ENCODE results near the gene SBNO2.

Gene SBNO2

DNA sequence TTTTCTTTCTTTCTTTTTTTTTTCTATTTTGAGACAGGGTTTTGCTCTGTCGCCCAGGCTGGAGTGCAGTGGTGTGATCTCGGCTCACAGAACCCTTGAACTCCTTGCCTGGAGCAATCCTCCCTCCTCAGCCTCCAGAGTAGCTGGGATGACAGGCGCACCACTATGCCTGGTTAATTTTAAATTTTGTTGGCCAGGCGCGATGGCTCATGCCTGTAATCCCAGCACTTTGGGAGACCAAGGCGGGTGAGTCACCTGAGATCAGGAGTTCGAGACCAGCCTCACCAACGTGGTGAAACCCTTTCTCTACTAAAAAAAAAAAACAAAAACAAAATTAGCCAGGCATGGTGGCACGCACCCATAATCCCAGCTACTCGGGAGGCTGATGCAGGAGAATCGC is 8.7 kb upstream of the SBNO2 start:
- Histone ChIP-seq H3K4me1 (ENCODE audit: insufficient read depth, low read length, severe bottlenecking) (no peaks in the 10 kb centered on the region), H3K9ac (ENCODE audit: low read length) (no peak overlapping the region), H3K4me2 (ENCODE audit: low read length) (no peak overlapping the region), H4K20me1 (ENCODE audit: insufficient read depth, low read length) (no peaks in the 10 kb centered on the region), H3K4me3 (ENCODE audit: low read depth, low read length, poor library complexity, severe bottlenecking) (no peak overlapping the region), H2AFZ (ENCODE audit: low read length) (no peak overlapping the region), H3K27ac (ENCODE audit: low read depth, low read length, poor library complexity, severe bottlenecking) (no peak overlapping the region), H3K27me3 (ENCODE audit: insufficient read depth, low read length) (peaks cover 18% of the 10 kb centered on the region; the same call in 1 of the 2 replicates), H3F3A (ENCODE audit: insufficient read depth, low read length) (no peaks in the 10 kb centered on the region), H3K9me3 (ENCODE audit: low read length) (no peaks in the 10 kb centered on the region), H3K36me3 (ENCODE audit: insufficient read depth, low read length) (no peaks in the 10 kb centered on the region; the same call in 1 of the 2 replicates), H3K79me2 (ENCODE audit: insufficient read depth, low read length) (no peaks in the 10 kb centered on the region), H3K9me2 (ENCODE audit: low read depth, low read length) (no peaks in the 10 kb centered on the region)
- TF ChIP-seq, protein P1, sequence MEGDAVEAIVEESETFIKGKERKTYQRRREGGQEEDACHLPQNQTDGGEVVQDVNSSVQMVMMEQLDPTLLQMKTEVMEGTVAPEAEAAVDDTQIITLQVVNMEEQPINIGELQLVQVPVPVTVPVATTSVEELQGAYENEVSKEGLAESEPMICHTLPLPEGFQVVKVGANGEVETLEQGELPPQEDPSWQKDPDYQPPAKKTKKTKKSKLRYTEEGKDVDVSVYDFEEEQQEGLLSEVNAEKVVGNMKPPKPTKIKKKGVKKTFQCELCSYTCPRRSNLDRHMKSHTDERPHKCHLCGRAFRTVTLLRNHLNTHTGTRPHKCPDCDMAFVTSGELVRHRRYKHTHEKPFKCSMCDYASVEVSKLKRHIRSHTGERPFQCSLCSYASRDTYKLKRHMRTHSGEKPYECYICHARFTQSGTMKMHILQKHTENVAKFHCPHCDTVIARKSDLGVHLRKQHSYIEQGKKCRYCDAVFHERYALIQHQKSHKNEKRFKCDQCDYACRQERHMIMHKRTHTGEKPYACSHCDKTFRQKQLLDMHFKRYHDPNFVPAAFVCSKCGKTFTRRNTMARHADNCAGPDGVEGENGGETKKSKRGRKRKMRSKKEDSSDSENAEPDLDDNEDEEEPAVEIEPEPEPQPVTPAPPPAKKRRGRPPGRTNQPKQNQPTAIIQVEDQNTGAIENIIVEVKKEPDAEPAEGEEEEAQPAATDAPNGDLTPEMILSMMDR (IDR thresholded peaks at IDR 0.05; ENCODE audit: low read length) = no peak
- TF ChIP-seq EZH2 (IDR thresholded peaks at IDR 0.05; ENCODE audit: borderline replicate concordance, low read length) = no peak

DNA sequence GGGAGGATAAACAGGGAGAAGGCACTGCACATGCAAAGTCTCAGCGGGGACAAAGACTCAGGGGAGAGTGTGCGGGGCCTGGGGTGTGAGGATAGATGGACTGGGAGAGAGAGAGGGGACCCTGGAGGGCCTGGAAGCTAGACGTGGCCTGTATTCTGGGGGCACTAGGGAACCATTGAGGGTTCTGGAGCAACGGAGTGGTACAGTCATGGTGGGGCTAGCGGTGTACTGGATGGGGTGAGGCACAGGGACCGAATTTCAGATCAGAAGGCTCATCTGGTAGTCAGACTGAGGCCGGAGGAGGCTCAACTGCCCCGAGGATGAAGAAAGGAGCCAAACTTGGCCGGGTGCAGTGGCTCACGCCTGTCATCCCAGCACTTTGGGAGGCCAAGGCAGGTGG is 8.0 kb upstream of the SBNO2 start:
- Histone ChIP-seq H3F3A (ENCODE audit: insufficient read depth, low read length) (no peaks in the 10 kb centered on the region), H3K9me2 (ENCODE audit: low read depth, low read length) (no peaks in the 10 kb centered on the region), H3K27me3 (ENCODE audit: insufficient read depth, low read length) (peaks cover 18% of the 10 kb centered on the region; the same call in 1 of the 2 replicates), H3K4me1 (ENCODE audit: insufficient read depth, low read length, severe bottlenecking) (no peaks in the 10 kb centered on the region), H3K27ac (ENCODE audit: low read depth, low read length, poor library complexity, severe bottlenecking) (no peak overlapping the region), H3K4me3 (ENCODE audit: low read depth, low read length, poor library complexity, severe bottlenecking) (no peak overlapping the region), H3K79me2 (ENCODE audit: insufficient read depth, low read length) (no peaks in the 10 kb centered on the region), H2AFZ (ENCODE audit: low read length) (no peak overlapping the region), H3K4me2 (ENCODE audit: low read length) (no peak overlapping the region), H3K9me3 (ENCODE audit: low read length) (no peaks in the 10 kb centered on the region), H3K9ac (ENCODE audit: low read length) (no peak overlapping the region), H3K36me3 (ENCODE audit: insufficient read depth, low read length) (no peaks in the 10 kb centered on the region; the same call in 1 of the 2 replicates), H4K20me1 (ENCODE audit: insufficient read depth, low read length) (no peaks in the 10 kb centered on the region)
- no peak for TF ChIP-seq EZH2 (IDR thresholded peaks at IDR 0.05; ENCODE audit: borderline replicate concordance, low read length)
- TF ChIP-seq, protein P1 (IDR thresholded peaks at IDR 0.05; ENCODE audit: low read length) = no peak

DNA sequence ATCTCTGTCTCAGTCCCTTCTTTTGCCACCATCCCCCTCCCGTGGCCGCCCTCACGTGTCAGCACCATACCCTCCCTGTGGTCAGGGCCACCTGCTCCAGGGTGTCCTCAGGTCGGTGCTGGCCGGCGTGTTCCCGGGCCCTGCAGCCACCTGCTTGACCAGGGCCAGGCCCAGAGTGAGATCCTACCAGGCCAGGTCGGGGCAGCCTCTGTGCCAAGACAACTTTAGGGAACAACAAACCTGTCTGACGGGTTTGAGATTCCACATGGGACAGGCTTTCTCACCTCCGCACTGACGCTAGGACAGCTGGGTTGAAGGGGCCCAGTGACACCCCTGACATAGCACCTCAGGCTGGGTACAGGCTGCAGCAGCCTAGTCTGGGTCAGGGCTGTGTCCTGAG is 7.5 kb upstream of the SBNO2 start:
- no peak overlapping the region for H2AFZ ChIP-seq (ENCODE audit: low read length)
- no peak overlapping the region for H3K27ac ChIP-seq (ENCODE audit: low read depth, low read length, poor library complexity, severe bottlenecking)
- H4K20me1 ChIP-seq (ENCODE audit: insufficient read depth, low read length) = no peaks in the 10 kb centered on the region
- TF ChIP-seq, protein P1 (IDR thresholded peaks at IDR 0.05; ENCODE audit: low read length) = no peak
- no peak for TF ChIP-seq EZH2 (IDR thresholded peaks at IDR 0.05; ENCODE audit: borderline replicate concordance, low read length)
- no peaks in the 10 kb centered on the region for H3K79me2 ChIP-seq (ENCODE audit: insufficient read depth, low read length)
- peaks cover 18% of the 10 kb centered on the region; the same call in 1 of the 2 replicates for H3K27me3 ChIP-seq (ENCODE audit: insufficient read depth, low read length)
- H3K9me3 ChIP-seq (ENCODE audit: low read length) = no peaks in the 10 kb centered on the region
- H3K9ac ChIP-seq (ENCODE audit: low read length) = no peak overlapping the region
- no peak overlapping the region for H3K4me3 ChIP-seq (ENCODE audit: low read depth, low read length, poor library complexity, severe bottlenecking)
- H3K9me2 ChIP-seq (ENCODE audit: low read depth, low read length) = no peaks in the 10 kb centered on the region
- no peaks in the 10 kb centered on the region for H3K4me1 ChIP-seq (ENCODE audit: insufficient read depth, low read length, severe bottlenecking)
- no peaks in the 10 kb centered on the region; the same call in 1 of the 2 replicates for H3K36me3 ChIP-seq (ENCODE audit: insufficient read depth, low read length)
- H3K4me2 ChIP-seq (ENCODE audit: low read length) = no peak overlapping the region
- no peaks in the 10 kb centered on the region for H3F3A ChIP-seq (ENCODE audit: insufficient read depth, low read length)
